A673 (cell line): ENCODE results near the gene SEC63. TPM values are rescaled to one million over a fixed set of nuclear protein-coding genes. Genes with fewer than 3 reads are reported as not detected.
A peak's percentile ranks its signal among the peaks of the same experiment; 100 is the strongest.
"Not testable (repeated sequence)": the region's sequence is repeated elsewhere in the genome, so short reads cannot be mapped to it uniquely, and the experiment has no call there.

ENCODE experiments used
- BruUV-seq: library from RNA; stranded (reverse); fragments of 400-500 nt; replicated peaks from 2 replicates; lab custom pipeline; 2021; lab: Mats Ljungman, UMichigan
- CTCF ChIA-PET: fragments of 300-600 bp; sonication (Branson Sonifier 250); formaldehyde crosslinking; loops from one replicate; lab custom pipeline; 2022; ENCODE audit warnings: antibody characterized with exemption; lab: Charles Lee
- POLR2A ChIA-PET: fragments of 300-600 bp; sonication (Branson Sonifier 250); formaldehyde crosslinking; loops from one replicate; lab custom pipeline; 2022; ENCODE audit warnings: antibody characterized with exemption; ENCODE audit not compliant: low non-redundant PET; lab: Charles Lee
- DNase-seq: peaks from one replicate; pipeline ENCODE4 v3.0.0-alpha.2; 2015; ENCODE audit warnings: low spot score
- H3K27ac ChIP-seq: fragments of 200-600 bp; sonication (generic); 2 replicates; pipeline ENCODE4 v1.5.1; 2016; ENCODE audit warnings: mixed run types, low read depth, mild to moderate bottlenecking, mixed read lengths, antibody characterized with exemption, low read length; ENCODE audit not compliant: poor library complexity, severe bottlenecking
- H3K27me3 ChIP-seq: fragments of 200-600 bp; sonication (generic); replicated peaks from 2 replicates; pipeline ENCODE4 v1.6.1; 2017; ENCODE audit warnings: mixed run types, low read depth, mild to moderate bottlenecking, mixed read lengths, antibody characterized with exemption, low read length; ENCODE audit not compliant: insufficient read depth, poor library complexity
- H3K36me3 ChIP-seq: fragments of 200-600 bp; sonication (generic); 2 replicates; pipeline ENCODE4 v1.6.1; 2016; ENCODE audit warnings: mixed run types, mild to moderate bottlenecking, mixed read lengths, antibody characterized with exemption, low read length; ENCODE audit not compliant: insufficient read depth, poor library complexity, severe bottlenecking
- H3K4me1 ChIP-seq: fragments of 200-600 bp; sonication (generic); 2 replicates; pipeline ENCODE4 v1.6.1; 2017; ENCODE audit warnings: mixed run types, mild to moderate bottlenecking, mixed read lengths, antibody characterized with exemption, low read length; ENCODE audit not compliant: insufficient read depth, poor library complexity, severe bottlenecking
- H3K4me3 ChIP-seq: fragments of 200-600 bp; sonication (generic); 2 replicates; pipeline ENCODE4 v1.5.1; 2016; ENCODE audit warnings: low read depth, mixed run types, mild to moderate bottlenecking, mixed read lengths, low read length; ENCODE audit not compliant: poor library complexity, severe bottlenecking
- H3K9me3 ChIP-seq: fragments of 200-600 bp; sonication (generic); 2 replicates; pipeline ENCODE4 v1.6.1; 2016; ENCODE audit warnings: mixed run types, low read depth, mild to moderate bottlenecking, mixed read lengths, antibody characterized with exemption, low read length; ENCODE audit not compliant: poor library complexity, severe bottlenecking
- EZH2 ChIP-seq: fragments of 200-600 bp; sonication (generic); IDR thresholded peaks from 2 replicates; pipeline ENCODE4 v1.6.1; 2017; ENCODE audit warnings: borderline replicate concordance, low read depth, mild to moderate bottlenecking, mixed read lengths, antibody characterized with exemption, low read length; ENCODE audit not compliant: poor library complexity, severe bottlenecking
- intact Hi-C: fragments of 100-400 bp; cut with micrococcal nuclease; formaldehyde crosslinking; loops from one replicate; pipeline ENCODE4 v1.10.0; 2022; ENCODE audit not compliant: unreplicated experiment
- total RNA-seq: library from RNA; stranded (reverse); gene quantifications from 2 replicates; pipeline ENCODE4 v1.2.3, GENCODE V29; 2021
- TF ChIP-seq, protein P1 (sequence below): fragments of 300-800, 200-600 bp; sonication (generic); conservative IDR thresholded peaks from 2 replicates; pipeline ENCODE4 v1.5.1; 2017; ENCODE audit warnings: low read depth, mild to moderate bottlenecking, antibody characterized with exemption, low read length, moderate library complexity, mixed read lengths

The SEC63 gene
- total RNA-seq, 1 experiment from 2014 or later, result 159 TPM

DNA sequence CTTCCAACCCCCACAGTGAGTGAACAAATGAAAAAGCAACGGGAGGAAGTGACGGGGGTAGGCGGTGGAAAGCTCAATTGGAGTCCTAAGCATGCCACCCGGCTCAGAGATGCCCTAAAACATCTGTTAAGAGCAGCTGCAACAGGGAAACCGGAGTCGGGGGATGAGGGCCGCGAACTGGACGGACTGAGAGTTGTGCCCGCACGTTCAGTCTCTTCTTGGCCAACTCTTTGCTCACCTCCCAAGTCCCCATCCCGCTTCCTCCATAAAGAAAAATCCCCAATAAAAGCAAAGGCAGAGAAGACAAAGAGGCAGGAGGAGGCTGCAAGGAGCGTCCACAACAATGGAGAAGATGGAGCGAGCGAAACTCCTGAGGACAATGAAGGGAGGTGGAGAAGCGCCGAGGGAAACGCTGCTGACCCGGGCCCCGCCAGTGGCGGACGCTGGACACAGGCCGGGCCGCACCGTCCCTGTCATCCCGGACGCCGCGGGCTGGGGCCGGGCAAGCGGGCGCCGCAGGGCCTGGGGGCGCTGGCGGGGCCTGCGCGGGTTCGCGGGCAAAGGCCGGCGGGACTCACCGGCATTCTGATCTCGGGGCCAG is 600 bp downstream of the SEC63 start:
- Histone ChIP-seq H3K4me1 (peaks cover 10% of the 10 kb centered on the region), H3K27me3 (no peaks in the 10 kb centered on the region), H3K9me3 (no peaks in the 10 kb centered on the region), H3K27ac (peak overlapping the region; percentile 90), H3K4me3 (peak overlapping the region; percentile 83), H3K36me3 (peaks cover 10% of the 10 kb centered on the region)
- DNase-seq, result peak; percentile 85
- intact Hi-C loops, result no loop called here
- TSS peak; percentile 71 for BruUV-seq
- ChIA-PET CTCF (interaction anchor here (1.0 kb wide), 1 partner anchor 90 kb away, joined by 4 read pairs; no protein-coding TSS in a partner anchor), POLR2A (interaction anchor here (0.7 to 0.8 kb wide), 3 partner anchors 11 to 499 kb away, joined by 3 to 4 read pairs (median 4); no protein-coding TSS in a partner anchor)
- TF ChIP-seq, protein P1, sequence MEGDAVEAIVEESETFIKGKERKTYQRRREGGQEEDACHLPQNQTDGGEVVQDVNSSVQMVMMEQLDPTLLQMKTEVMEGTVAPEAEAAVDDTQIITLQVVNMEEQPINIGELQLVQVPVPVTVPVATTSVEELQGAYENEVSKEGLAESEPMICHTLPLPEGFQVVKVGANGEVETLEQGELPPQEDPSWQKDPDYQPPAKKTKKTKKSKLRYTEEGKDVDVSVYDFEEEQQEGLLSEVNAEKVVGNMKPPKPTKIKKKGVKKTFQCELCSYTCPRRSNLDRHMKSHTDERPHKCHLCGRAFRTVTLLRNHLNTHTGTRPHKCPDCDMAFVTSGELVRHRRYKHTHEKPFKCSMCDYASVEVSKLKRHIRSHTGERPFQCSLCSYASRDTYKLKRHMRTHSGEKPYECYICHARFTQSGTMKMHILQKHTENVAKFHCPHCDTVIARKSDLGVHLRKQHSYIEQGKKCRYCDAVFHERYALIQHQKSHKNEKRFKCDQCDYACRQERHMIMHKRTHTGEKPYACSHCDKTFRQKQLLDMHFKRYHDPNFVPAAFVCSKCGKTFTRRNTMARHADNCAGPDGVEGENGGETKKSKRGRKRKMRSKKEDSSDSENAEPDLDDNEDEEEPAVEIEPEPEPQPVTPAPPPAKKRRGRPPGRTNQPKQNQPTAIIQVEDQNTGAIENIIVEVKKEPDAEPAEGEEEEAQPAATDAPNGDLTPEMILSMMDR, result no peak
- no peak for TF ChIP-seq EZH2

- TF ChIP-seq EZH2, result no peak
- TF ChIP-seq, protein P1, result no peak
- Histone ChIP-seq H3K4me3 (peak overlapping the region; percentile 83), H3K36me3 (peaks cover 10% of the 10 kb centered on the region), H3K9me3 (no peaks in the 10 kb centered on the region), H3K27me3 (no peaks in the 10 kb centered on the region), H3K4me1 (peaks cover 10% of the 10 kb centered on the region), H3K27ac (peak overlapping the region; percentile 90)
- peak; percentile 48 for DNase-seq
- intact Hi-C loops, result no loop called here
- ChIA-PET POLR2A (interaction anchor here (0.6 to 0.8 kb wide), 4 partner anchors 10 to 498 kb away, joined by 3 to 4 read pairs (median 4); no protein-coding TSS in a partner anchor), CTCF (interaction anchor here (1.0 kb wide), 1 partner anchor 90 kb away, joined by 4 read pairs; no protein-coding TSS in a partner anchor)
- no TSS peak for BruUV-seq
These were observed 1.3 kb downstream of the SEC63 start for GRCh38 chr6:107956586-107957307.

GRCh38 chr6:107956181-107956580 is 1.8 kb downstream of the SEC63 start:
- H3K27me3 ChIP-seq, result no peaks in the 10 kb centered on the region
- H3K9me3 ChIP-seq, result no peaks in the 10 kb centered on the region
- POLR2A ChIA-PET, result interaction anchor here (0.6 kb wide), 1 partner anchor 58 kb away, joined by 4 read pairs; no protein-coding TSS in a partner anchor
- no peak for TF ChIP-seq EZH2
- TF ChIP-seq, protein P1, result no peak
- peak overlapping the region; percentile 90 for H3K27ac ChIP-seq
- H3K4me3 ChIP-seq, result peak overlapping the region; percentile 83
- peaks cover 10% of the 10 kb centered on the region for H3K36me3 ChIP-seq
- peaks cover 10% of the 10 kb centered on the region for H3K4me1 ChIP-seq
- TSS peak; percentile 38 for BruUV-seq
- CTCF ChIA-PET, result no interaction called here
- DNase-seq, result no peak
- intact Hi-C loops, result no loop called here

GRCh38 chr6:107953858-107954414 is 4.1 kb downstream of the SEC63 start:
- H3K4me1 ChIP-seq, H3K36me3 ChIP-seq, DNase-seq, BruUV-seq, H3K27me3 ChIP-seq, H3K27ac ChIP-seq, CTCF ChIA-PET, H3K4me3 ChIP-seq, POLR2A ChIA-PET, intact Hi-C loops, H3K9me3 ChIP-seq: not testable (repeated sequence)
